Mammary epithelial cell (primary cell): ENCODE results near the gene MKLN1.

Experiments
- EZH2 ChIP-seq: IDR thresholded peaks from 2 replicates; pipeline ENCODE4 v1.6.1; 2012; ENCODE audit warnings: low read length, inconsistent platforms, borderline replicate concordance
- TF ChIP-seq, protein P1 (sequence below), 2 donors: IDR thresholded peaks in 1 of 2; conservative IDR thresholded peaks in 1 of 2; 2 replicates each; pipeline ENCODE4 v1.5.1; 2011 to 2012; ENCODE audit warnings: inconsistent platforms in 2 of 2, low read length in 2 of 2, mild to moderate bottlenecking in 2 of 2, control low read depth in 1 of 2, low read depth in 1 of 2; ENCODE audit not compliant: insufficient read depth in 1 of 2; ENCODE audit errors: extremely low read depth in 1 of 2

DNA sequence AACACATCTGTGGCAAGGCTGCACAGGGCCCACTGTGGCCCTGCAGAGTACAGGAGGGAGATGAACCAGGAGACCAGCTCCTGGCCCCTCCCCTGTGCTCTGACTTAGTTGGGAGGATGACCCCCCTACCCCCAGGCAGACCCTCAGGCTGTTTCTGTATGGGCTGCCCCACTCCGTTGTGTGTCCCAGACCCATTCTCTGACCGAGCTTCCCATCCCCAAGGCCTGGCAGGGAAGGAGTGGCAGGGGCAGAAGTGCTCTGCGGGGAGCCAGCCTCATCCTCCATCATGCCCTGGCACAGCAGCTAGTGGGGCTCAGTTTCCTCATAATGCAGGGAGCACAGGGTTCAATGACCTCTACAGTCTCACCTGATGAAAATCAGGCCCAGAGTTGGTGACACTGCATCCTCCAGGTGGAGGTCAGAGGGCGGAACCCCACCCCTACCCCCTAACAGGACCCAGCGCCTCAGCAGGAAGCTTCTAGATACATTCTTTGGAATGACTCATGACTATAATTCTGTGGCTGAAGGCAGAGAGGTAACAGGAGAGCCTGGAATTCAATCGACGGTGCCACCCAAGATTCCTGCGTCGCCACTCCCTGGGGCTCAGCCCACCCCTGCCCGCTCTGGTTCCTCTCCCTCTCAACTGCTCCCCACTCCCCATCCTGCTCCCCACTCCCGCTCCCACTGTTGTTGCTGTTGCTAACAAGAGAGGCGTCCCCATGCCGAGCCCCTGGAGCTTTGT, 210.6 kb downstream of the MKLN1 start:
- TF ChIP-seq, protein P1, sequence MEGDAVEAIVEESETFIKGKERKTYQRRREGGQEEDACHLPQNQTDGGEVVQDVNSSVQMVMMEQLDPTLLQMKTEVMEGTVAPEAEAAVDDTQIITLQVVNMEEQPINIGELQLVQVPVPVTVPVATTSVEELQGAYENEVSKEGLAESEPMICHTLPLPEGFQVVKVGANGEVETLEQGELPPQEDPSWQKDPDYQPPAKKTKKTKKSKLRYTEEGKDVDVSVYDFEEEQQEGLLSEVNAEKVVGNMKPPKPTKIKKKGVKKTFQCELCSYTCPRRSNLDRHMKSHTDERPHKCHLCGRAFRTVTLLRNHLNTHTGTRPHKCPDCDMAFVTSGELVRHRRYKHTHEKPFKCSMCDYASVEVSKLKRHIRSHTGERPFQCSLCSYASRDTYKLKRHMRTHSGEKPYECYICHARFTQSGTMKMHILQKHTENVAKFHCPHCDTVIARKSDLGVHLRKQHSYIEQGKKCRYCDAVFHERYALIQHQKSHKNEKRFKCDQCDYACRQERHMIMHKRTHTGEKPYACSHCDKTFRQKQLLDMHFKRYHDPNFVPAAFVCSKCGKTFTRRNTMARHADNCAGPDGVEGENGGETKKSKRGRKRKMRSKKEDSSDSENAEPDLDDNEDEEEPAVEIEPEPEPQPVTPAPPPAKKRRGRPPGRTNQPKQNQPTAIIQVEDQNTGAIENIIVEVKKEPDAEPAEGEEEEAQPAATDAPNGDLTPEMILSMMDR (conservative IDR thresholded peaks at IDR 0.05 in 1 of 2, IDR thresholded peaks at IDR 0.05 in 1 of 2; ENCODE audit: extremely low read depth in 1 of 2, insufficient read depth in 1 of 2, low read depth in 1 of 2, low read length in 2 of 2): no peak
- TF ChIP-seq EZH2: no peak
